ENCODE data around the gene RSRC2. TPM values are rescaled to one million over a fixed set of nuclear protein-coding genes. Genes with fewer than 3 reads are reported as not detected.
A peak's percentile ranks its signal among the peaks of the same experiment; 100 is the strongest.

Gene RSRC2
- total and polyA plus RNA-seq, 9 of the 15 experiments (the other 6 are each of a cell fraction or from before 2014, with no cell fraction given), result 52.6 to 123 (median 80.3) TPM

- no peak for TF ChIP-seq MCM7 (IDR thresholded peaks at IDR 0.05)
- TF ChIP-seq HBP1 (CRISPR knock-in tag; IDR thresholded peaks at IDR 0.05), result 0 out of 2 replicates have a peak, but pooled peaks have one; percentile 19
- peak in 1 of 2 experiments; percentile 87; a peak in 2 of 4 replicates for TF ChIP-seq ARNT (IDR thresholded peaks at IDR 0.05)
- TF ChIP-seq VEZF1 (CRISPR knock-in tag; IDR thresholded peaks at IDR 0.05), result peak; percentile 66
- no peak for TF ChIP-seq ZNF253 (CRISPR knock-in tag; conservative IDR thresholded peaks at IDR 0.05)
- TF ChIP-seq ZNF239 (CRISPR knock-in tag; IDR thresholded peaks at IDR 0.05), result no peak
- TF ChIP-seq ATF3 (IDR thresholded peaks at IDR 0.05), result peak; percentile 49; the same call in 1 of the 2 replicates
- TF ChIP-seq ATF3 (CRISPR knock-in tag; conservative IDR thresholded peaks at IDR 0.05), result no peak
- TF ChIP-seq PBX2 (CRISPR knock-in tag; IDR thresholded peaks at IDR 0.05; ENCODE audit: low read depth), result no peak
- no peak for TF ChIP-seq PBX2 (tag; conservative IDR thresholded peaks at IDR 0.05; ENCODE audit: low read depth)
- TF ChIP-seq EGR1 (conservative IDR thresholded peaks at IDR 0.05), result peak; percentile 41
- TF ChIP-seq POLR2G (IDR thresholded peaks at IDR 0.05; ENCODE audit: low read depth, low read length), result peak; percentile 25; the same call in 1 of the 2 replicates
Observed at GRCh38 chr12:122473543-122474323, 53.0 kb downstream of the RSRC2 start (continued).

Measured in K562 (cell line).